KOPT-K1 (cell line): ENCODE measurements around the gene POU6F2.
"Not testable (repeated sequence)": the region's sequence is repeated elsewhere in the genome, so short reads cannot be mapped to it uniquely, and the experiment has no call there.

Experiments
- H3K27ac ChIP-seq: fragments of 200-600 bp; sonication (generic); 2 replicates; pipeline ENCODE4 v1.5.1; 2016; ENCODE audit warnings: antibody characterized with exemption, mild to moderate bottlenecking, low read depth, low read length; ENCODE audit not compliant: poor library complexity, severe bottlenecking
- H3K36me3 ChIP-seq: fragments of 200-600 bp; sonication (generic); 2 replicates; pipeline ENCODE4 v1.5.1; 2017; ENCODE audit warnings: antibody characterized with exemption, mild to moderate bottlenecking, low read length, moderate library complexity; ENCODE audit not compliant: insufficient read depth
- H3K9me3 ChIP-seq: fragments of 200-600 bp; sonication (generic); 2 replicates; pipeline ENCODE4 v1.5.1; 2017; ENCODE audit warnings: antibody characterized with exemption, low read length, mild to moderate bottlenecking; ENCODE audit not compliant: insufficient read depth, poor library complexity, severe bottlenecking

POU6F2 gene

DNA sequence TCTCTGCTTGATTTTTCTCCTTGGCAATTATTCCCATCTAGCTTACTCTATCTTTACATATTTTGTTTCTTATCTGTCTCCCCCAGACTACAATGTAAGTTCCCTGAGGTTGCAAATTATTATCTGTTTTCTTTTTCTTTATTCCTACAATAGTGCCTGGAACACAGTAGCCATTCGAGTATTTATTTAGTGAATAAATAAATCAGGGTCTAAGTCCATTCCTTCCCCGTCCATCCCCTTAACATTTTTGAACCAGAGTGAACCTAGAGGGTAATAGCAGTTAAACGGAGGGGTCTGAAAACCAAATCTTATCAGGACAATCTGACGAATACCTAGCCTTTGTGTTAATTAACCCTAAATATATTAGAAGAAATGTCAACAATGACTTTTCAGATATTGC is 335.7 kb downstream of the POU6F2 start:
- Histone ChIP-seq H3K9me3 (no peaks in the 10 kb centered on the region), H3K36me3 (no peaks in the 10 kb centered on the region), H3K27ac (no peak overlapping the region)

DNA sequence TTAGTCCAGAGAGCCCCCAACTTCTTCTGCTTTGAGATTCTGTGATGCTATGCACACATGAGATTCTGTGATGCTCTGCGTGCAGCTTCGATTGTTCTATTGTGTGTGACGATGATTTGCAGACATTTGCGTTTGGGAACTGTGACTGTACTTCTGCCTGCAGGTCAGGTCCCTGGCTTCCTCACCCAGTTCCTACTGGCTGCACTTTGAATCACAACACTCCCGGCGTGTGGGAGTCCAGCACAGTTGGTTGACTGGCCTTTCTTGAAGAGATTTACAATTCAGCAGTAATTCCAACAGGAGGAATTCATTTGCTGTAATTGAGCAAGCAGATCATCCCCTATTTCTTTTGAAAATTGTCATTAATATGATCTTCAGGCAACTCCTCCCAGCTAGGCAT is 336.3 kb downstream of the POU6F2 start:
- Histone ChIP-seq H3K9me3 (no peaks in the 10 kb centered on the region), H3K27ac (no peak overlapping the region), H3K36me3 (no peaks in the 10 kb centered on the region)

- no peaks in the 10 kb centered on the region for H3K9me3 ChIP-seq
- H3K27ac ChIP-seq, result no peak overlapping the region
- H3K36me3 ChIP-seq, result no peaks in the 10 kb centered on the region
These were observed 339.4 kb downstream of the POU6F2 start for GRCh38 chr7:39317107-39317506.

- no peaks in the 10 kb centered on the region for H3K36me3 ChIP-seq
- H3K27ac ChIP-seq, result no peak overlapping the region
- no peaks in the 10 kb centered on the region for H3K9me3 ChIP-seq
These were observed 340.2 kb downstream of the POU6F2 start for GRCh38 chr7:39317896-39318295.

GRCh38 chr7:39321245-39321644 is 343.5 kb downstream of the POU6F2 start:
- no peaks in the 10 kb centered on the region for H3K36me3 ChIP-seq
- H3K9me3 ChIP-seq, result no peaks in the 10 kb centered on the region
- H3K27ac ChIP-seq, result no peak overlapping the region

DNA sequence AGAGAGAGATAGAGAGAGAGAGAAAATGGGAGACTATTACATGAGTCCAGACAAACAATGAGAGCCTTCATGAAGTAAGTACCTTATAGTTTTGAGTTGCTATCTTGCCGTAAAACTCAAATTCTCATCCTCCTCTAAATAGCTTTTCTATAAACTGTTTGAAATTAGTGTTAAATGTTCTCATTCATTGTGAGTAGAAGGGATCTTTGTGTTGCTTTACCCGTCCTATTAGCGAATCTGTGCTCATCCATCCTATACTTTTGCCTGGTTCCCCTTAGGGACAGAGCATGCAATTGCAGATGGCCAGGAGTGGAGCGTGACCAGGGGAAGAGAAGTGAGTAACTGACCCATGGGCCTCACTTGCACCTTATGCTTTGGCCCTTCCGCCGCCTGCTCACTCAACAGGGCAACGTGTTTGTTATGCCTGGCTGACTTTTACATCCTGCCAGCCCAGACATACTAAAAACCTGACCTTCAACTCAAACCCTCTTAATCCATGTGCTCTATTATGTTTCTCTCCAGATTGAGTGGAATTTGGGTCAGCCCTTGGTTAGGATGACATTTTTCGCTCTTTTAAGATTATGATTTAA is 344.3 kb downstream of the POU6F2 start:
- Histone ChIP-seq H3K36me3 (no peaks in the 10 kb centered on the region), H3K9me3 (no peaks in the 10 kb centered on the region), H3K27ac (no peak overlapping the region)

DNA sequence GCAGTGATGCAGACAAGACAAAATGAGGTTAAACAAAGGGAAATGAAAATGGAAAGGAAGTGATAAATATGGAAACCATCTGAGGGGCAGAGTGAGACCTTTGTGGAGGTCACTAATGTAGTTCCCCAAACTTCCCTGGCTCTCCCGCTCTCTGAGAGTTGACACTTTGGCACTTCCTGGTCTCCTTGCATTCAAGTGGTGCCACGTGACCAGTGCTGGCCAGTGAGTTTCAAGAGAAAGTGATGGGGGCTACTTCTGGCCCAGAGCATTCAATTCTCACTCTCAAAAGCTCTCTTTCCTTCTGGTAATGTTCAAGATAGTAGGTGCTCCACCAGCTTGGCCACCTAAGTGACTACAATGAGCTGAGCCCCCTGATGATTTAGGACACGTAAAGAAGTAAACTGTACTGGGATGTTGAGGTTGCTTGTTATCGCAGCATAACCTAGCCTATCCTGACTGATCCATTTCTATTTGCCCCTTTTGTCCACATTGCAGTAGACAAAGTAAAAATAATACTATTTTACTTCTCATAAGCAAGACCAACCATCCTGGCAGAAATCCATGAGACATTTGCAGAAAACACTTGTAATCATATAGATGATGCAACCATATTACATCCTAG is 346.5 kb downstream of the POU6F2 start:
- H3K36me3 ChIP-seq, result no peaks in the 10 kb centered on the region

GRCh38 chr7:39331607-39332006 is 353.9 kb downstream of the POU6F2 start:
- not testable (repeated sequence) for H3K36me3 ChIP-seq, H3K27ac ChIP-seq, H3K9me3 ChIP-seq

More for the DNA sequence above, 346.5 kb downstream of the POU6F2 start:
- Histone ChIP-seq H3K9me3 (no peaks in the 10 kb centered on the region), H3K27ac (no peak overlapping the region)

- Histone ChIP-seq H3K36me3 (no peaks in the 10 kb centered on the region), H3K9me3 (no peaks in the 10 kb centered on the region), H3K27ac (no peak overlapping the region)
These were observed 354.4 kb downstream of the POU6F2 start for GRCh38 chr7:39332142-39332541.

DNA sequence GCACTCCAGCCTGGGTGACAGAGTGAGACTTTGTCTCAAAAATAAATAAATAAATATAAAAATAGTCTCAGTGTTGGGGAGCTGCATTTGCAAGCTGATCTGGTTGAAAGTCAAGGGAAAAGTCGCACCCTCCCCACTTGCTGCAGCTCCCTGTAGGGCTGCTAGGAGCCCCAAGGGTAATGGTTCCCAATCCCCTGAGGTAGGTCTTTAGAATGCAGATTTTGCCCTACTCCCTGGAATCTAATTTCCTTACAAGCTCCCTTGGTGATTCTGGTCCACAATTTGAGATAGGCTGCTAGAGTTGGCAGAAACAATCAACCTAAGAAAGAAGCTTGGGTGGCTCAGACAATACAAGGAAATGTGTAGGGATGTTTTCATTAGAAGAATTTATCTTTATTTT is 356.0 kb downstream of the POU6F2 start:
- no peaks in the 10 kb centered on the region for H3K9me3 ChIP-seq
- H3K36me3 ChIP-seq, result no peaks in the 10 kb centered on the region
- no peak overlapping the region for H3K27ac ChIP-seq

GRCh38 chr7:39336442-39336841 is 358.7 kb downstream of the POU6F2 start:
- Histone ChIP-seq H3K27ac (no peak overlapping the region), H3K9me3 (no peaks in the 10 kb centered on the region), H3K36me3 (no peaks in the 10 kb centered on the region)

DNA sequence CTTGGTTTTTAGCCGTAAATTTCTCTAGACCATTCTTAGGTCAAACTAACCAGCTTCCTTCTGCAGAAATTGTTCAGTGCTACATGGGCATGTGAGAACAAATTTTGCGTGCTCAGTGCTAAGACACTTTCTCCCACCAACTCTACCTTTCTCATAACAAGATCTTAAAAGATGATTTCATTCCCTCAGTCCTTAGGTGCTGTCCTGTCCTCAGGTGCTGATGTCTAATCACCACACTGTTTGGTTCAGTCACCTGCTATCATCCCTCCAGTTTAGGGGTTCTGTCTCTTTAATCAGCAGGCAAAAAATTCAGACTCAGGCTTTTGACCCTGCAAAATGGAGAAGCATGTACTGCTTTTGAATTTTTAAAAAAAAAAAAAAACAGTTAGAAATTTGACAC is 361.0 kb downstream of the POU6F2 start:
- no peaks in the 10 kb centered on the region for H3K9me3 ChIP-seq
- H3K36me3 ChIP-seq, result no peaks in the 10 kb centered on the region

GRCh38 chr7:39339591-39339990 is 361.9 kb downstream of the POU6F2 start:
- no peaks in the 10 kb centered on the region for H3K36me3 ChIP-seq
- H3K27ac ChIP-seq, result no peak overlapping the region
- no peaks in the 10 kb centered on the region for H3K9me3 ChIP-seq

More for the DNA sequence above, 361.0 kb downstream of the POU6F2 start:
- H3K27ac ChIP-seq, result no peak overlapping the region

DNA sequence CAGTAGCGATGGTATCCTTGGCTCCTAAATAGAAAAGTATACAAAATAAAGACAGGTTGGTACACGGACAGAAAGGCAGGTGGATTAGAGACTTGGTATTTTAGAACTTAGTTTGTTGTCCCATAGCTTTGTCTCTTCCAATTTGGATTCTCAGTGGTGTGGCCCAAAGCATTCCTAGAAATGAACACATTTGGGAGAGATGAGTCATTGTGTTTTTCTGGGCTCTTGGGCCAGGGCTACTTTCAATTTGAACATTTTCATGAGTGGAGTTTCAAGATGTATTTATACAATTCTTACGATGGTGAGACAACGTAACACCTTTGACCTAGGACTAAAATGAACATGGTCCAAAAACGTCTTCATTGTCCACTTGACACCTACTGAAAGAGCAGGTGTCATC is 363.4 kb downstream of the POU6F2 start:
- Histone ChIP-seq H3K27ac (no peak overlapping the region), H3K36me3 (no peaks in the 10 kb centered on the region), H3K9me3 (no peaks in the 10 kb centered on the region)

GRCh38 chr7:39342763-39343162 is 365.1 kb downstream of the POU6F2 start:
- Histone ChIP-seq H3K27ac (no peak overlapping the region), H3K9me3 (no peaks in the 10 kb centered on the region), H3K36me3 (no peaks in the 10 kb centered on the region)

DNA sequence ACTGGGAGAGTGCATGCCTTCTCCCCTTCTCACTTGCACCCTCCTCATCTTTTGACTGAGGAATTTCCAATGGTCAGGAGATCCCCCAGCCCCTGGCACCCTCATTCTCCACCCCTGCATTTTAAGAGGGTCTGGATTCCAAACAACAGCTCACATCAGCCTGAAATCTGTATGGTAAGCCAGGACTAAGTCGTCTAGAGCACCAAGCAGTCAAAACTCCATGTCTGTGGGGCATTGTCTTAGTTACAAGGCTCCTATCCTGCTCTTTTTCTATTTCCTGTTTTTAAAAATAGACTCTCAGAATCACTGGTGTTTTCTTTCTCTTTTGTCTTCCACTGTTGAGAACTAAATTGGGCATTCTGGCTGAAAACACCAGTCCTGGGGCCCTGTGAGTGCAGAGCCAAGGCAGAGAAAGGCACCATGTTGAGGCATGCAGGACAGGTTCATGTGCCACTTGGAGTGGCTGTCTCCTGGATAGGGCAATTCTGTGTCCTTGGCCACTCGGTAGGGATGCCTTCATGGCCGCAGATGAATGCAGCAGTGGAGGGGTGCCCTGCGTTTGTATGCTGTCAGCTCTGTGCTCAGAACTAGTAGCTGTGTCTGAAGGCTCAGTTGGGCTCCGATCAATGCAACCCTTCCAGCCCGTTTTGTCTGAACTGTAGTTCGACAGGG is 371.9 kb downstream of the POU6F2 start:
- H3K27ac ChIP-seq, result no peak overlapping the region
- H3K36me3 ChIP-seq, result no peaks in the 10 kb centered on the region
- no peaks in the 10 kb centered on the region for H3K9me3 ChIP-seq
